ENCODE results near the gene GPR183. TPM values are rescaled to one million over a fixed set of nuclear protein-coding genes. Genes with fewer than 3 reads are reported as not detected.

GPR183 gene
- total RNA-seq, 4 donors from 2014 or later, result 3.0 to 14.6 (median 6.5) TPM

- intact Hi-C loops (cut with DNase I; ENCODE audit: low total_unique reads) (no loop called here), in situ Hi-C loops (cut with MboI; ENCODE audit: low pct_ligation_motif_present in 1 of 4, low pct_unique_long_range_greater_than_20kb in 1 of 4, low sequenced_read_pairs in 3 of 4) (no loop called here)
- 80 to 100% methylated on average over 1 to 4 of the region's 4 CpGs for WGBS, 2 donors (ENCODE audit: low coverage in 1 of 2)
- TF ChIP-seq POLR2AphosphoS5 (IDR thresholded peaks at IDR 0.05) (no peak), EP300 (IDR thresholded peaks at IDR 0.05; ENCODE audit: low read depth) (no peak), CTCF (IDR thresholded peaks at IDR 0.05) (no peak), POLR2A (IDR thresholded peaks at IDR 0.05) (no peak)
- Histone ChIP-seq H3K4me1 (no peaks in the 10 kb centered on the region), H3K36me3 (peaks cover 0 to 9% (median 0%) of the 10 kb centered on the region in 4 donors), H3K27me3 (no peaks in the 10 kb centered on the region), H3K9me3 (no peaks in the 10 kb centered on the region), H3K27ac (no peak overlapping the region), H3K4me3 (no peak overlapping the region)
- DNase-seq, result no peak
Measured at GRCh38 chr13:99335603-99336002, 28.4 kb upstream of the GPR183 start.

- 97 to 99% methylated on average over 2 of the region's 2 CpGs for WGBS, 2 donors (ENCODE audit: low coverage in 1 of 2)
- no peak overlapping the region for H3K4me3 ChIP-seq
- no peak for TF ChIP-seq EP300 (IDR thresholded peaks at IDR 0.05; ENCODE audit: low read depth)
- no peak for TF ChIP-seq POLR2A (IDR thresholded peaks at IDR 0.05)
- no peak for TF ChIP-seq CTCF (IDR thresholded peaks at IDR 0.05)
- TF ChIP-seq POLR2AphosphoS5 (IDR thresholded peaks at IDR 0.05), result no peak
- DNase-seq, result no peak
- peaks cover 0 to 7% (median 0%) of the 10 kb centered on the region in 4 donors for H3K36me3 ChIP-seq
- in situ Hi-C loops (cut with MboI; ENCODE audit: low pct_ligation_motif_present in 1 of 4, low pct_unique_long_range_greater_than_20kb in 1 of 4, low sequenced_read_pairs in 3 of 4), result no loop called here
- intact Hi-C loops (cut with DNase I; ENCODE audit: low total_unique reads), result no loop called here
- no peaks in the 10 kb centered on the region for H3K27me3 ChIP-seq
- H3K9me3 ChIP-seq, result no peaks in the 10 kb centered on the region
- H3K27ac ChIP-seq, result no peak overlapping the region
- H3K4me1 ChIP-seq, result no peaks in the 10 kb centered on the region
Measured at GRCh38 chr13:99335087-99335486, 27.9 kb upstream of the GPR183 start.

- Histone ChIP-seq H3K4me1 (no peaks in the 10 kb centered on the region), H3K9me3 (no peaks in the 10 kb centered on the region), H3K4me3 (no peak overlapping the region), H3K27ac (no peak overlapping the region), H3K36me3 (peaks cover 0 to 14% (median 0%) of the 10 kb centered on the region in 4 donors), H3K27me3 (no peaks in the 10 kb centered on the region)
- 89 to 91% methylated on average over 3 of the region's 3 CpGs for WGBS, 2 donors (ENCODE audit: low coverage in 1 of 2)
- intact Hi-C loops (cut with DNase I; ENCODE audit: low total_unique reads), result no loop called here
- DNase-seq, result no peak
- in situ Hi-C loops (cut with MboI; ENCODE audit: low pct_ligation_motif_present in 1 of 4, low pct_unique_long_range_greater_than_20kb in 1 of 4, low sequenced_read_pairs in 3 of 4), result no loop called here
- no peak for TF ChIP-seq CTCF (IDR thresholded peaks at IDR 0.05)
- TF ChIP-seq POLR2A (IDR thresholded peaks at IDR 0.05), result no peak
- TF ChIP-seq EP300 (IDR thresholded peaks at IDR 0.05; ENCODE audit: low read depth), result no peak
- no peak for TF ChIP-seq POLR2AphosphoS5 (IDR thresholded peaks at IDR 0.05)
Measured at GRCh38 chr13:99334221-99334620, 27.0 kb upstream of the GPR183 start.

- no peak overlapping the region for H3K4me3 ChIP-seq
- DNase-seq, result no peak
- TF ChIP-seq POLR2A (IDR thresholded peaks at IDR 0.05) (no peak), CTCF (IDR thresholded peaks at IDR 0.05) (no peak), EP300 (IDR thresholded peaks at IDR 0.05; ENCODE audit: low read depth) (no peak), POLR2AphosphoS5 (IDR thresholded peaks at IDR 0.05) (no peak)
- WGBS, 2 donors (ENCODE audit: low coverage in 1 of 2), result 91 to 100% methylated on average over 1 to 9 of the region's 9 CpGs
- in situ Hi-C loops (cut with MboI; ENCODE audit: low pct_ligation_motif_present in 1 of 4, low pct_unique_long_range_greater_than_20kb in 1 of 4, low sequenced_read_pairs in 3 of 4), result no loop called here
- H3K4me1 ChIP-seq, result no peaks in the 10 kb centered on the region
- peaks cover 0 to 24% (median 0%) of the 10 kb centered on the region in 4 donors for H3K36me3 ChIP-seq
- H3K27me3 ChIP-seq, result no peaks in the 10 kb centered on the region
- no peaks in the 10 kb centered on the region for H3K9me3 ChIP-seq
- intact Hi-C loops (cut with DNase I; ENCODE audit: low total_unique reads), result no loop called here
- H3K27ac ChIP-seq, result no peak overlapping the region
Measured at GRCh38 chr13:99332456-99332855, 25.3 kb upstream of the GPR183 start.

All from transverse colon (tissue), 4 donors.